ENCODE results near the gene TXNDC5. TPM values are rescaled to one million over a fixed set of nuclear protein-coding genes. Genes with fewer than 3 reads are reported as not detected.

The TXNDC5 gene
- polyA plus RNA-seq, 1 donor from 2014 or later: 37.7 TPM

- TF ChIP-seq REST (IDR thresholded peaks at IDR 0.05; ENCODE audit: borderline replicate concordance): no peak
- TF ChIP-seq POLR2AphosphoS5 (IDR thresholded peaks at IDR 0.05): no peak
- no peak for TF ChIP-seq EP300 (conservative IDR thresholded peaks at IDR 0.05; ENCODE audit: poor library complexity, severe bottlenecking)
- TF ChIP-seq TAF1 (IDR thresholded peaks at IDR 0.05; ENCODE audit: low read depth): no peak
- no peak for TF ChIP-seq CTCF (IDR thresholded peaks at IDR 0.05; ENCODE audit: poor library complexity, severe bottlenecking)
- no peak for TF ChIP-seq EZH2 (IDR thresholded peaks at IDR 0.05; ENCODE audit: borderline replicate concordance, insufficient read depth, low read length, poor library complexity, severe bottlenecking)
- TF ChIP-seq SMC3 (conservative IDR thresholded peaks at IDR 0.05; ENCODE audit: poor library complexity): no peak
- TF ChIP-seq RAD21 (conservative IDR thresholded peaks at IDR 0.05): no peak
- no peak for TF ChIP-seq MXI1 (conservative IDR thresholded peaks at IDR 0.05; ENCODE audit: poor library complexity, severe bottlenecking)
- no peak overlapping the region for H2AFZ ChIP-seq (ENCODE audit: low read depth, low read length)
- H3K36me3 ChIP-seq (ENCODE audit: insufficient read depth, low read length): no peaks in the 10 kb centered on the region
- no peak overlapping the region for H3K4me2 ChIP-seq (ENCODE audit: low read length)
- H3K9ac ChIP-seq (ENCODE audit: low read length): no peak overlapping the region
- no peaks in the 10 kb centered on the region for H3K79me2 ChIP-seq (replicated peaks; ENCODE audit: insufficient read depth, low read length)
- no peaks in the 10 kb centered on the region for H3K27me3 ChIP-seq (ENCODE audit: insufficient read depth, low read depth, low read length)
- no peaks in the 10 kb centered on the region for H3F3A ChIP-seq (ENCODE audit: insufficient read depth, low read length, poor library complexity, severe bottlenecking)
- no peak overlapping the region for H3K4me3 ChIP-seq (ENCODE audit: low read length)
- no peaks in the 10 kb centered on the region for H3K9me2 ChIP-seq (ENCODE audit: insufficient read depth, low read length)
- no peaks in the 10 kb centered on the region for H3K9me3 ChIP-seq (ENCODE audit: low read length)
- H4K20me1 ChIP-seq (ENCODE audit: insufficient read depth): no peaks in the 10 kb centered on the region
- H3K27ac ChIP-seq (ENCODE audit: low read length): no peak overlapping the region
These were observed 7.8 kb upstream of the TXNDC5 start for GRCh38 chr6:7918403-7918802.

- Histone ChIP-seq H2AFZ (ENCODE audit: low read depth, low read length) (no peak overlapping the region), H3F3A (ENCODE audit: insufficient read depth, low read length, poor library complexity, severe bottlenecking) (no peaks in the 10 kb centered on the region), H4K20me1 (ENCODE audit: insufficient read depth) (no peaks in the 10 kb centered on the region), H3K36me3 (ENCODE audit: insufficient read depth, low read length) (no peaks in the 10 kb centered on the region), H3K27ac (ENCODE audit: low read length) (no peak overlapping the region), H3K9me3 (ENCODE audit: low read length) (no peaks in the 10 kb centered on the region), H3K27me3 (ENCODE audit: insufficient read depth, low read depth, low read length) (no peaks in the 10 kb centered on the region), H3K79me2 (replicated peaks; ENCODE audit: insufficient read depth, low read length) (no peaks in the 10 kb centered on the region), H3K4me2 (ENCODE audit: low read length) (no peak overlapping the region), H3K4me3 (ENCODE audit: low read length) (no peak overlapping the region), H3K9me2 (ENCODE audit: insufficient read depth, low read length) (no peaks in the 10 kb centered on the region), H3K9ac (ENCODE audit: low read length) (no peak overlapping the region)
- TF ChIP-seq SMC3 (conservative IDR thresholded peaks at IDR 0.05; ENCODE audit: poor library complexity): no peak
- no peak for TF ChIP-seq EZH2 (IDR thresholded peaks at IDR 0.05; ENCODE audit: borderline replicate concordance, insufficient read depth, low read length, poor library complexity, severe bottlenecking)
- no peak for TF ChIP-seq CTCF (IDR thresholded peaks at IDR 0.05; ENCODE audit: poor library complexity, severe bottlenecking)
- TF ChIP-seq POLR2AphosphoS5 (IDR thresholded peaks at IDR 0.05): no peak
- TF ChIP-seq REST (IDR thresholded peaks at IDR 0.05; ENCODE audit: borderline replicate concordance): no peak
- no peak for TF ChIP-seq MXI1 (conservative IDR thresholded peaks at IDR 0.05; ENCODE audit: poor library complexity, severe bottlenecking)
- TF ChIP-seq TAF1 (IDR thresholded peaks at IDR 0.05; ENCODE audit: low read depth): no peak
- TF ChIP-seq EP300 (conservative IDR thresholded peaks at IDR 0.05; ENCODE audit: poor library complexity, severe bottlenecking): no peak
- TF ChIP-seq RAD21 (conservative IDR thresholded peaks at IDR 0.05): no peak
These were observed 7.1 kb upstream of the TXNDC5 start for GRCh38 chr6:7917729-7918128.

All from neural cell (in vitro differentiated cells).